PFSK-1 (cell line): ENCODE results near the gene ARR3.

Experiments
- POLR2AphosphoS5 ChIP-seq: IDR thresholded peaks from 2 replicates; pipeline ENCODE4 v1.6.1; 2012; ENCODE audit warnings: low read depth, mild to moderate bottlenecking, control low read depth, low read length, moderate library complexity
- REST ChIP-seq, 2 experiments: IDR thresholded peaks; 2 replicates each; pipeline versions ENCODE4 v1.6.1 to v1.8.0; 2011 to 2012; ENCODE audit warnings: low read depth in 2 of 2, low read length in 2 of 2, control low read depth in 1 of 2, inconsistent platforms in 1 of 2, mild to moderate bottlenecking in 1 of 2, moderate library complexity in 1 of 2; ENCODE audit not compliant: insufficient read depth in 1 of 2
- SIN3A ChIP-seq: IDR thresholded peaks from 2 replicates; pipeline ENCODE4 v1.6.1; 2012; ENCODE audit warnings: mild to moderate bottlenecking, low read length, moderate library complexity, borderline replicate concordance; ENCODE audit not compliant: insufficient read depth
- TAF1 ChIP-seq: IDR thresholded peaks from 2 replicates; pipeline ENCODE4 v1.6.1; 2012; ENCODE audit warnings: low read length, control low read depth, borderline replicate concordance; ENCODE audit not compliant: insufficient read depth

DNA sequence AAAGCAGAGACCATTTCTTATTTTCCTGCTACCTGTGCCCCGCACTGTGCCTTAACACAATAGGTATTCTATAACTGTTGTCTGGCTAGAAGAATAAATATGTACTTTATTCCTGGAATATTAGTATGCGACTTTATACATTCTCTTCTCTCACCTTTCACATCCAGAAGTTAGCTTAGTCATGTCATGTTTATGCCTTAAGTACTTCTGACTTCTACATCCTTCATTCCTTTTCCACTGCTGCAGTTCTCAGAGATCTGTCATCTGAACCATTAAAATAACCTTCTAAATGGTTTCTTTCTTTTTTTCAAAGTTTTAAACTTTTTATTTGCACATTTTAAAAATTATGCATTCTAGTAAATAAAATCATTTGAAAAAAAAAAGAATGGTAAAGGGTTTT, 56.2 kb downstream of the ARR3 start:
- TF ChIP-seq POLR2AphosphoS5 = no peak
- no peak for TF ChIP-seq TAF1
- TF ChIP-seq SIN3A = no peak
- TF ChIP-seq REST (IDR thresholded peaks at IDR 0.05; ENCODE audit: insufficient read depth in 1 of 2, low read depth in 2 of 2, low read length in 2 of 2) = no peak
